Measurements from ENCODE around the gene CAMK1D.

The CAMK1D gene

GRCh38 chr10:12633776-12634620 lies 284.7 kb downstream of the CAMK1D start:
- DNase-seq = no peak

DNA sequence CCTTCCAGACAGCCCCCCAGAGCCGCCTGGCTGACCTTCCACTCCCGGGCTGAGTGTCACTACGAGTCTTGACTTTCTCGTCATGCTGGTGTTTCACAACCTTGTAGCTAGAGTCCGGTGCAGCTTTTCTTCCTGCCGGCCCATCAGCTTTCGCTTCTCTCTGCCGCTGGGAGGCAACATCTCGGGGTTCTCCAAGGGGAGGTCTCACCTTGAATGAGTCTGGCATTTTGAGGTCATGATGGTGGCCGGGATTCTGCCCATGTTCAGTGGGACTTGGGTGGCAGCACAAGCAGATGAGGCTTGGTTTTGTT lies 285.2 kb downstream of the CAMK1D start:
- DNase-seq = no peak

DNA sequence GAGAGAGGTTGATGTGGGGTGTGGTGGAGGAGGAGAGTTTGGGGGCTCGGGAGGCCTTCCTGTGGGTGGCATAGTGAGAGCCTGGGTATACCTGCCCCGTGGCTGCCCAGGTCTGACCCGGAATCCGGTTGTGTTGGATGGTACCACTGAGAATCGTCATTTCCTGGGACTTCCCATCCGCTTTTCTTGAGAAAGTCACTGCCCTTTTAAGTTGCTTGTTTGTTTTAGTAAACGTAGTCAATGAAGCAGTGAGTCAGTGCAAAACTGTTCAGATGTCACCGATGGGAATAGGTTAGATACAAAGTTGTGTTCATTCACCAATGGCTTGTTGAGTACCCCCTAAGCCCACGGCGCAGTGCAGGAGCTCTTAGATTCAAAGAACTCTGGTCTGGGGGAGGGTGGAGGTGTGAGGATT lies 285.8 kb downstream of the CAMK1D start:
- no peak for DNase-seq

GRCh38 chr10:12636571-12636970 lies 287.2 kb downstream of the CAMK1D start:
- DNase-seq = no peak

GRCh38 chr10:12637649-12638048 lies 288.3 kb downstream of the CAMK1D start:
- DNase-seq = peak; percentile 40

- peak; percentile 97 for DNase-seq
Observed at GRCh38 chr10:12638103-12638502, 288.8 kb downstream of the CAMK1D start.

DNA sequence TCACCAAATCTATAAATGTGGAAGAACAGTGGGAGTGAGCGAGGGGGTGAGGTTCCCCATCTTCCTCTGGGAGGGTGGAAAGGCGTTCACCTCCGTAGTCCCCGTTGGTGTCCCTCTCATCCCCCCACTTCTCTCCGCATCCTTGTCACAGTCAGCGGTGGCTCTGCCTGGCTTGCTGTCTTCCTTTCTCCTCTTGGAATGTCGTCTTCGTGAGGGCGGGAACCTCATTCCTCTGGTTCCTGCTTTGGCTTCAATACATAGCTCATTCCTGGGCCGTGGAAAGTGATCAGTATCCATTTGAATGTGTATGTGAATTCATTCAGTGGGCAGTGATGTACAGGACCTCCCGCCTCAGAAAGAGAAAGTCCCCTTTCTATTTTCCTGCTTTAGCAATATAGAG lies 289.4 kb downstream of the CAMK1D start:
- DNase-seq = no peak

GRCh38 chr10:12639996-12640944 lies 290.9 kb downstream of the CAMK1D start:
- DNase-seq = no peak

- no peak for DNase-seq
Observed at GRCh38 chr10:12642036-12642435, 292.7 kb downstream of the CAMK1D start.

- DNase-seq = no peak
Observed at GRCh38 chr10:12643279-12643678, 293.9 kb downstream of the CAMK1D start.

GRCh38 chr10:12644380-12645144 lies 295.2 kb downstream of the CAMK1D start:
- no peak for DNase-seq

- DNase-seq = no peak
Observed at GRCh38 chr10:12645449-12645848, 296.1 kb downstream of the CAMK1D start.

DNA sequence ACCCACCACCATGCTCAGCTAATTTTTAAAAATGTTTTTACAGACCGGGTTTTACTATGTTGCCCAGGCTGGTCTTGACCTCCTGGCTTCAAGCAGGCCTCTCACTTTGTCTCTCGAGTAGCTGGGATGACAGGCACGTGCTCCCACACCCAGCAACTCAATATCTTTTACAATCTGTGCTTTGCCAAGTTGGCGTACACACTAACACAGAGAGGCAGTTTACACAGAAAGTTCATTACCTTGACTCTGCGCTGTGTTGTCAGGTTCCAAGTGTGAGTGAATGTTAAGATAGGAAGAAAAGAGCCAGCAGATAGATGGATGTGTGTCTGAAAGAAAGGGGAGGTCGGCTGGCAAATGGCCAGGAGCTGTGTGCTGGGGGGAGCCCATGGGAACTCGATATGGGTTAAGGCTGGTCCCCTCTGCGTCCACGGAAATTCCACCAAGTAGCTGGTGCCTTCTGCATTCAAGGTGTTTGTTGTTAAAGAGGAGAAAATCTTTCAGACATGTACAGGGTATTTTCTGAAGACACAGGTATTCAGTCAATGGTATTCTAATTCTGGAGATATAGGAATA lies 299.8 kb downstream of the CAMK1D start:
- DNase-seq = no peak

DNA sequence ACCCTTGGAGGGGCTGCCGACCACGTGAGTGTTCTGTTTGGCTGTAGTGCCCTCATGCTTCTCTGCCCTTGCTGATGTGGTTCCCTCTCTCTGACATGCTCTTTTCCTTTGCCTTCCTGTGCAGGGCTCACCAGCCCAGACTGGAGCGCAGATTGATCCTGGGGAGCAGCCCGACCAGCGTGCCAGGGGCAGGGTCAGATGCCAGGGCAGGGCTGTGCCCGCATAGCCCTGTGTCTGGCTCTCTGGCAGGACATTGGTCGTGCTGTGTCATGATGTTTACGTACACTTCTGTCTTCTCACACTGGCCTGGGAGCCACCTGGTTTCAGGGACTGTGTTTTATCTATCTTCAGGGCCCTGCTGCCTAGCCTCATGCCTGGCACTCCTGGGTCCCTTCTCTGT lies 300.8 kb downstream of the CAMK1D start:
- DNase-seq = no peak

DNA sequence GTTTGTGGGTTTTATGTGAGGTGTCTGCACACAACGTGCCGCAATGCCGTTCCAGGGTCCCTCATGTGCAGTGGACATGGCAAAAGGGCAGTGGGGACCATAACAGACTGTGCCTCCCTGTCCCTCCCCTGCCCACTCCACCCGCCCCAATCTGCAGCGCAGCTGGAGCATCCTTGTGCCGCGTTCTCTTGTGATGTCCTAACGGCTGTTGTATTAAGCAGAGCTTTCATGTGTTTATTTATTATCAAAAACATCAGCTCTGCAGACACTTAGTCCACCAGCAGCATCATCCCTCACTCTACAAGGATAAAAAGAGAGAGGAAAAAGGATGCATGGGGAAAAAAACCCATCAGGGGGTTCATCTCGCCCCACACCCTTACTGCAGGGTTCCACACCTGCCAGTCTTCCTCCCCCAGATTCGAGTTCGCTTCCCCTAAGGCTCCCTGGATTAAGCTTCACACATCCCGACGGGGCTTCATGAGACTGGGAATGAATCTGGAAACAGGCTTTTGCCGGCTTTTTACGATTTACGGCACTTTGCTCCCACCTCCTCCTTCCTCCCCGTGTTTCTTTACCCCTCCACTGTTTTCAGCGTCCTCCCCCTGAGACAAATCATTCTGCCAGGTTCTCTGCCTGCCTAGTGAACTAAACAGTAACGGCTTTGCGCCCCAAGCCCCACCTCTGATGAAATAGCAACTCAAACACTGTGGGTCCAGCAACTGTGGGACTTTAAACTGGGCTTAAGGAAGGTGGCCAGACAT lies 301.4 kb downstream of the CAMK1D start:
- DNase-seq = no peak

DNA sequence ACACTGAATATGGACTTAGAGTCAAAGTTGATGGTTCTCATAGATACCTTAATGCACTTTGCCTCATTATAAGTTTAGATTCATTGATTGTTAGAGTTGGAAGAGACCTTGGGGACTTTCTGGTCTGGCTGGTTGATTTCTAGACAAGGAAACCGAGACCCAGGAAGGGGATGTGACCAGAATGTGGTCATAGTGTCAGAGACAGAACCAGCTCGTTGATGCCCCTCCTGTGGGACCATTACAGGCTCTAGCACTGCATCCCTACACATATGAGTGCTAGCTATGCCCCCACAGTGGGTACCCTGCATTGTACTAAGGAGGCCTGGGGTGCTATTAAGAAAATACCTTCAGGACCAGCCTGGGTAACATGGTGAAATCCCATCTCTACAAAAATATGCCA lies 306.6 kb downstream of the CAMK1D start:
- no peak for DNase-seq

DNA sequence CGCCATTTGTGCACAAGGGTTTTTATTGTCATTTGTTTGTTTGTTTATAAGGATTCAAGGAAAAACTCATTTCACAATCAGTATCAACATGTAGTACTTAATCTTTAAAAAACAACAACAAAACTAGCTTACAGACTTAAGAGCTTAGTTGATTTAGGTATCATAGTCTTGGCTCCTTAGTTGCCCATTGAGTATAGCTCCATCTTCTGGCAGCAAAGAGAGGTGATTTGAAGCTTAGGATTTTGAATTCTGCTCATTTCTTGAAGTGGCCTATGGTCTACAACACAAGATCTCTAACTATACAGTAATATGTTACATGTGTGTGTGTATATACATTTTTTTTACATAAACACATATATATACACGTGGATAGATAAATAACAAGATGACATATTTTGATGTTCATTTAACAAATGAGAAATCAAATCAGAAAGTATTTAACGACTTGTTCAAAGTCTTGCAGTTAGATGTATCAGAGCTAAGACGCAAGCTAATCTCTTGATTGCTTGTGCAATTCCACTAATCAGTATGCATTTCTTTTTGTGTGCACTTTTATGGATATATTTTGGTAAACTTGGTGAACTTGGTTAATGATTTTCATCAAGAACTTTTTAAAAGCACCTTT lies 307.3 kb downstream of the CAMK1D start:
- peak; percentile 12 for DNase-seq

DNA sequence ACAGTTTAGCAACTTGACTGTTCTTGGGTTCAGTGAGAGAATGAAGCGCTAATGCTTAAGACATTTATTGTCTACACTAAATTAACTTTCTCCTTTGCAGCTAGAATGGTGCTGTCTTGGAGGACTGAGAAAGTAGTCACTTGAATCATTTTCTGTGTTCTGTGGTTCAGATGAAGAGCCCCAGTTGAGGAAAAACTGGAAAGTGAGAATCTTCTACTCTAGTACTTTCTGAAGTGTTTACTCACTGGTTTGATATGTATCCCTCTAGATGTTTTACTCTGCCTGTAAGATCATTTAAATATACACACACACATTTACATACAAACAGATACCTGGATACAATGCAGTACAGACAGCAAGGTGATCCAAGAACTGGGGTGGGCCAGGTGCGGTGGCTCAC lies 308.1 kb downstream of the CAMK1D start:
- DNase-seq = no peak

DNA sequence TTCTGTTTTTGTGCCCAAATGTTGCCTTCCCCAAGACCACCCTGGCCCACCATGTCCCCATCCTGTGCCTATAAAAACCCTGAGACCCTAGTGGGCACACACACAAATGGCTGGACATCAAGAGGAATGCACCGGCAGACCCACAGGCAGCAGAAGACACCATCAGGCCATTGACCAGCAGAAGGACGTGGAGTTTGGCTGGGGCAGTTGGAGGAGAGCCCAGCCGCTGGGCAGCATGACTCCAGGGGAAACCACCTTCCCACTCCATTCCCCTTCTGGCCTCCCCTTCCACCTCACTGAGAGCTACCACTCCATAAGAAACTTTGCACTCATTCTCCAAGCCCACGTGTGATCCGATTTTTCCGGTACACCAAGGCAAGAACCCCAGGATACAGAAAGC lies 309.2 kb downstream of the CAMK1D start:
- no peak for DNase-seq

DNA sequence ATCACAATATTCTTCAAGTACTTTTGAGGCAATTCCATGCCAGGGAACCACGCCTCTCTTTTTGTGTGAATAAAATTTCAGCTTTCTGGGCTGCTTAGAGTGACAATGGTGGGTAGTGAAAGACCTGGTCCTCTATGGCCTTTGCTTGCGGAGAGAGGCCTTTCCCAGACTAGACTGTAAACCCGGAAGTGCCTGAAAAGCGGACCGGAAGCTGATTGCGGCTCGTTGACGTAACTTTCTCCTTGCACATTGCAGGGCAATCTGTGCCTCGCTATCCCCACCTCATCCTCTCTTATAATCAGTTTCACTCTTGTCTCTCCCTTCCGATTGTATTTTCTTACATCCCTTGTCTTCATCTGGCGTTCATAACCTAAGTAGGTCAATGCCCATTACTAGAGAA lies 310.4 kb downstream of the CAMK1D start:
- DNase-seq = no peak

- no peak for DNase-seq
Observed at GRCh38 chr10:12660812-12661211, 311.5 kb downstream of the CAMK1D start.

DNA sequence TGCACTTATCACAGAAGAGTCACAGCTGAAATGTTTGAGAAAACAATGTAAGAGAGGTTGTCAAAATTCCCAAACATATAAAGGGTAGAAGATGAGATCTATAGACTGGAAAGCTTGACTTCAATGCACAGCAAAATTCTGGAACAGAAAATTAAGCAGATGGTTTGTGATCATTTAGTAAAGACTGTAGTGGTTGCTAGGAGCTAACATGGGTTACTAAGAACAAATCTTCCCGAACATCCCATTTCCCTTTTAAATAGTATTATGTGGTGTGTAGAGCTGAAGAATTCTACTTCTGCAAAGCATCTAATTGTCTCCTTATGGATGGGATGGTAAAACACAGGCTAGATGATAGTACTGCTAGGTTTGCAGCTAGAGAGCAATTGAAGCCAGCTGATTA lies 312.3 kb downstream of the CAMK1D start:
- peak; percentile 27 for DNase-seq

Data from NCI-H1694 (cell line).